ENCODE data around the gene CLCN6. TPM values are rescaled to one million over a fixed set of nuclear protein-coding genes. Genes with fewer than 3 reads are reported as not detected.

The CLCN6 gene
- total and polyA plus RNA-seq, 8 donors = 17.2 to 43.4 (median 20.7) TPM

- intact Hi-C loops (cut with DNase I) = no loop called here
- Histone ChIP-seq H3K4me1 (no peaks in the 10 kb centered on the region), H3K4me3 (no peak overlapping the region), H3K27me3 (no peaks in the 10 kb centered on the region), H3K36me3 (peaks cover 0 to 99% of the 10 kb centered on the region in 2 donors), H3K9me3 (no peaks in the 10 kb centered on the region), H3K27ac (no peak overlapping the region)
- ATAC-seq (no peak), DNase-seq (no peak)
- TF ChIP-seq CTCF (IDR thresholded peaks at IDR 0.05) = no peak
Measured at GRCh38 chr1:11822091-11822490, 16.1 kb downstream of the CLCN6 start.

- intact Hi-C loops (cut with DNase I) = no loop called here
Measured at GRCh38 chr1:11823366-11824137, 17.6 kb downstream of the CLCN6 start.

GRCh38 chr1:11825131-11825530 lies 19.1 kb downstream of the CLCN6 start:
- H3K27ac ChIP-seq = no peak overlapping the region
- H3K27me3 ChIP-seq = no peaks in the 10 kb centered on the region
- no peak overlapping the region for H3K4me3 ChIP-seq
- intact Hi-C loops (cut with DNase I) = no loop called here
- no peak for DNase-seq
- TF ChIP-seq CTCF (IDR thresholded peaks at IDR 0.05) = no peak
- no peak for ATAC-seq
- H3K9me3 ChIP-seq = no peaks in the 10 kb centered on the region
- H3K4me1 ChIP-seq = no peaks in the 10 kb centered on the region
- peaks cover 0 to 99% of the 10 kb centered on the region in 2 donors for H3K36me3 ChIP-seq

More at GRCh38 chr1:11823366-11824137, 17.6 kb downstream of the CLCN6 start:
- no peak for ATAC-seq
- H3K9me3 ChIP-seq = no peaks in the 10 kb centered on the region
- peaks cover 0 to 99% of the 10 kb centered on the region in 2 donors for H3K36me3 ChIP-seq
- H3K4me1 ChIP-seq = no peaks in the 10 kb centered on the region
- H3K27me3 ChIP-seq = no peaks in the 10 kb centered on the region
- DNase-seq = no peak
- no peak overlapping the region for H3K4me3 ChIP-seq
- no peak for TF ChIP-seq CTCF (IDR thresholded peaks at IDR 0.05)
- no peak overlapping the region for H3K27ac ChIP-seq

GRCh38 chr1:11826946-11827345 lies 21.0 kb downstream of the CLCN6 start:
- H3K36me3 ChIP-seq = peaks cover 0 to 97% of the 10 kb centered on the region in 2 donors
- no peaks in the 10 kb centered on the region for H3K4me1 ChIP-seq
- H3K27me3 ChIP-seq = no peaks in the 10 kb centered on the region
- no peak for TF ChIP-seq CTCF (IDR thresholded peaks at IDR 0.05)
- no peak overlapping the region for H3K27ac ChIP-seq
- intact Hi-C loops (cut with DNase I) = no loop called here
- H3K9me3 ChIP-seq = no peaks in the 10 kb centered on the region
- DNase-seq (no peak), ATAC-seq (no peak)
- no peak overlapping the region for H3K4me3 ChIP-seq

GRCh38 chr1:11828511-11828910 lies 22.5 kb downstream of the CLCN6 start:
- no peaks in the 10 kb centered on the region for H3K4me1 ChIP-seq
- no peaks in the 10 kb centered on the region for H3K9me3 ChIP-seq
- TF ChIP-seq CTCF (IDR thresholded peaks at IDR 0.05) = no peak
- ATAC-seq (no peak), DNase-seq (no peak)
- H3K27ac ChIP-seq = no peak overlapping the region
- peaks cover 0 to 98% of the 10 kb centered on the region in 2 donors for H3K36me3 ChIP-seq
- no peaks in the 10 kb centered on the region for H3K27me3 ChIP-seq
- H3K4me3 ChIP-seq = no peak overlapping the region
- intact Hi-C loops (cut with DNase I) = no loop called here
